SK-N-SH treated with all-trans-retinoic acid at 6 μM for 48 hours (cell line): ENCODE results near the gene NSL1.

ENCODE experiments used
- BACH2 ChIP-seq: fragments of 250-450 bp; sonication (Bioruptor Pico); IDR thresholded peaks from 2 replicates; pipeline ENCODE4 v1.9.0; 2021; ENCODE audit warnings: mild to moderate bottlenecking, borderline replicate concordance
- TOX ChIP-seq: fragments of 250-450 bp; sonication (Bioruptor Pico); IDR thresholded peaks from 2 replicates; pipeline ENCODE4 v1.8.0; 2021; ENCODE audit warnings: mild to moderate bottlenecking, moderate library complexity, borderline replicate concordance

- TF ChIP-seq BACH2 (no peak), TOX (no peak)
Observed at GRCh38 chr1:212738330-212738729, 53.2 kb downstream of the NSL1 start.
